Spleen (tissue), 7 donors: ENCODE results near the gene ALKBH4.
"Not testable (repeated sequence)": the region's sequence is repeated elsewhere in the genome, so short reads cannot be mapped to it uniquely, and the experiment has no call there.

Experiments
- POLR2AphosphoS5 ChIP-seq, 3 donors: sonication (generic); formaldehyde crosslinking; IDR thresholded peaks; one replicate each; pipeline ENCODE4 v1.5.1; 2017; ENCODE audit warnings: antibody characterized with exemption in 3 of 3
- TF ChIP-seq, protein P1 (sequence below), 11 experiments: fragments of 200-600 bp in 7 of 11; fragments of 450-650 bp in 4 of 11; sonication (generic) in 4 of 11; IDR thresholded peaks in 8 of 11; conservative IDR thresholded peaks in 3 of 11; 1 replicate in 7 of 11; 2 replicates in 4 of 11; pipeline versions ENCODE4 v1.4.0 to v1.8.0; 2016 to 2021; ENCODE audit warnings: antibody characterized with exemption in 11 of 11, inconsistent platforms in 4 of 11, mild to moderate bottlenecking in 1 of 11
- donor health status: DM: no; HTN: no; CAD: no; lungs with moderate emphysema.
- donor health status: DM: no; HTN: no; CAD: no.
- donor health status: DM: no; HTN: no; CAD: no.

DNA sequence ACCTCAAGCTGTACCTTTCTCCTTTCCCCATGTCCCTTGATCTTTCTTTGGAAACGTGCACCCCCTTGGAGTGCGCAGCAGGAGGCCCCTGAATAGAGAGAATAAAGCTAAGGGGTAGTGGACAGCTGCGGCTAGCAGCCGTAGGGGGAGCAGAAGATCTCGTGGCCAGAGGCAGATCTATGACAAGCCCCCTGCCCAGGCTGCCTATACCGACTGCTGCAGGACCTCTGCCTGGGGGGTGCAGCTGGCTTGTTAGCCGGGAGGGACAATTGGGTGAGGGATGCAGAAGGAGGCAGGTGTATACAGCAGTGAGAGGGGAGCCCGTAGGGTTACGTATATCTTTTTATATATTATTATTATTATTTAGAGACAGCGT lies 14.5 kb upstream of the ALKBH4 start:
- TF ChIP-seq, protein P1, sequence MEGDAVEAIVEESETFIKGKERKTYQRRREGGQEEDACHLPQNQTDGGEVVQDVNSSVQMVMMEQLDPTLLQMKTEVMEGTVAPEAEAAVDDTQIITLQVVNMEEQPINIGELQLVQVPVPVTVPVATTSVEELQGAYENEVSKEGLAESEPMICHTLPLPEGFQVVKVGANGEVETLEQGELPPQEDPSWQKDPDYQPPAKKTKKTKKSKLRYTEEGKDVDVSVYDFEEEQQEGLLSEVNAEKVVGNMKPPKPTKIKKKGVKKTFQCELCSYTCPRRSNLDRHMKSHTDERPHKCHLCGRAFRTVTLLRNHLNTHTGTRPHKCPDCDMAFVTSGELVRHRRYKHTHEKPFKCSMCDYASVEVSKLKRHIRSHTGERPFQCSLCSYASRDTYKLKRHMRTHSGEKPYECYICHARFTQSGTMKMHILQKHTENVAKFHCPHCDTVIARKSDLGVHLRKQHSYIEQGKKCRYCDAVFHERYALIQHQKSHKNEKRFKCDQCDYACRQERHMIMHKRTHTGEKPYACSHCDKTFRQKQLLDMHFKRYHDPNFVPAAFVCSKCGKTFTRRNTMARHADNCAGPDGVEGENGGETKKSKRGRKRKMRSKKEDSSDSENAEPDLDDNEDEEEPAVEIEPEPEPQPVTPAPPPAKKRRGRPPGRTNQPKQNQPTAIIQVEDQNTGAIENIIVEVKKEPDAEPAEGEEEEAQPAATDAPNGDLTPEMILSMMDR (IDR thresholded peaks at IDR 0.05 in 8 of 11, conservative IDR thresholded peaks at IDR 0.05 in 3 of 11), result not testable (repeated sequence)
- TF ChIP-seq POLR2AphosphoS5 (IDR thresholded peaks at IDR 0.05), result not testable (repeated sequence)
